ENCODE data around the gene TMEM174. TPM values are rescaled to one million over a fixed set of nuclear protein-coding genes. Genes with fewer than 3 reads are reported as not detected.

Gene TMEM174, protein sequence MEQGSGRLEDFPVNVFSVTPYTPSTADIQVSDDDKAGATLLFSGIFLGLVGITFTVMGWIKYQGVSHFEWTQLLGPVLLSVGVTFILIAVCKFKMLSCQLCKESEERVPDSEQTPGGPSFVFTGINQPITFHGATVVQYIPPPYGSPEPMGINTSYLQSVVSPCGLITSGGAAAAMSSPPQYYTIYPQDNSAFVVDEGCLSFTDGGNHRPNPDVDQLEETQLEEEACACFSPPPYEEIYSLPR
- polyA plus RNA-seq, result not detected

DNA sequence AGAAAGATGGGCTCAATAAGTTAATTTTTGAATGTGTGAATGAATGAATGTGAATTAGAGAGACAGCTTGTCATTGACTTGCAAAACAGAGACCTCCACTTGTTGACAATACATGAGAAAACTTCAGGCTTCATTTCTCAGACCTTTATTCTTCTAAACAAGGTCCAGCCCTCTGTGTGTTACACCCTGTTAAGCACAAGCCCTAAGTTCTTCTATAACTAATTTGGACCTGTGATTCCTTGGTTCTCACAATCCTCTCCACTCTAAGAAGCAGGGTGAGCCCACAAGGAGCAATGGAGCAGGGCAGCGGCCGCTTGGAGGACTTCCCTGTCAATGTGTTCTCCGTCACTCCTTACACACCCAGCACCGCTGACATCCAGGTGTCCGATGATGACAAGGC, at the start of gene TMEM174:
Gene TMEM174 (plus strand): TSS at position 243 of the 400 bp plus-strand sequence. CDS start 51 bp downstream, at position 294.
- no peaks in the 10 kb centered on the region for H3K27me3 ChIP-seq (ENCODE audit: control insufficient read depth in 1 of 2, insufficient read depth in 2 of 2, low read length in 2 of 2)
- 97% methylated on average over 5 of the region's 5 CpGs for WGBS, 2 donors
- H3K4me3 ChIP-seq (ENCODE audit: low read depth in 1 of 2, low read length in 2 of 2), result no peak within 1 kb of the TSS
- no peaks in the 10 kb centered on the region for H3K4me1 ChIP-seq (ENCODE audit: control insufficient read depth in 2 of 2, insufficient read depth in 2 of 2, low read length in 1 of 2)
- H3K36me3 ChIP-seq (ENCODE audit: control insufficient read depth in 2 of 2, insufficient read depth in 2 of 2, low read length in 1 of 2), result no peaks in the 10 kb centered on the region
- H3K9me3 ChIP-seq (ENCODE audit: control insufficient read depth in 2 of 2, insufficient read depth in 1 of 2, low read depth in 1 of 2, low read length in 1 of 2), result no peaks in the 10 kb centered on the region
- no peak within 1 kb of the TSS for H3K27ac ChIP-seq (ENCODE audit: low read depth in 2 of 2, low read length in 1 of 2)

DNA sequence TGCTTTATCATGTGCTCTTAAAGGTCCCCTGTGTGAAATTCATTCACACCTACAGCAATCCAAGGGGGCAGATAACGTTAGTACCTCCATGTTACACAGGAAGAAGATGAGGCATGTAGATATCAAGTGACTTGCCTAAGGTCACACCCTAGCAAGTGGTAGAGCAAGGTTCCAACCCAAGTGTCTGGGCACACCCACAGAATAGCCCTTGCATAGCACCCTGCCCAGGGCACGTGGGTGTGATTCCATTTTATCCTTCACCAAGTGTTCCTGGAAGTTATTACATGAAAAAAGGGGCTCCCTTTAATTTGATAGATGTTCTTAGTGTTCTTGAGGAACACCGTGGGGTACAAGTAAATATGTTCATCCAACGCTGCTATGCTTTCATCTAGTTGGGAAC, 47.7 kb upstream of the TMEM174 start:
- 72 to 75% methylated on average over 4 of the region's 4 CpGs for WGBS, 2 donors
- Histone ChIP-seq H3K27me3 (ENCODE audit: control insufficient read depth in 1 of 2, insufficient read depth in 2 of 2, low read length in 2 of 2) (no peaks in the 10 kb centered on the region), H3K4me1 (ENCODE audit: control insufficient read depth in 2 of 2, insufficient read depth in 2 of 2, low read length in 1 of 2) (peaks cover 0 to 1% of the 10 kb centered on the region in 2 donors), H3K36me3 (ENCODE audit: control insufficient read depth in 2 of 2, insufficient read depth in 2 of 2, low read length in 1 of 2) (peaks cover 0 to 2% of the 10 kb centered on the region in 2 donors), H3K4me3 (ENCODE audit: low read depth in 1 of 2, low read length in 2 of 2) (no peak overlapping the region), H3K9me3 (ENCODE audit: control insufficient read depth in 2 of 2, insufficient read depth in 1 of 2, low read depth in 1 of 2, low read length in 1 of 2) (no peaks in the 10 kb centered on the region), H3K27ac (ENCODE audit: low read depth in 2 of 2, low read length in 1 of 2) (no peak overlapping the region)

DNA sequence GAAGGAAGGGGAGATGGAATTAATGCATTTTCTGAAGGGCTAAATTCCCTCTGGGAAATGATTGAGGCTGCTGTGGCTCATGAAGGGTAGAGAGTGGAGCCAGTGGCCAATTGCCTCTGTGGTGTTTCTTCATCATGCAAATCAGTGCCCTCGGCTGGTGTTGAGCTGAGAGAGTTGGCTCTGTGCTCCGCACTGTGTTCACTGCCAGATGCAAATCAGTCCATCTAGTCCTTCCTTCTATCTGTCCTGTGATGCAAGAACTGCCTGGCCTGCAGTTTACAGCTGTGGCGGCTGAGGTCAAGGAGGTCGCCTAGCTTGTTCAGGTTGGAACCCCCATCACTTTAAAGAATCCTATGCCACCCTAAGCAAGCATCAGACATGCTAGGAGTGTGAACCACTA, 46.6 kb upstream of the TMEM174 start:
- WGBS, 2 donors, result 80 to 82% methylated on average over 4 of the region's 4 CpGs
- H3K27ac ChIP-seq (ENCODE audit: low read depth in 2 of 2, low read length in 1 of 2), result no peak overlapping the region
- H3K4me1 ChIP-seq (ENCODE audit: control insufficient read depth in 2 of 2, insufficient read depth in 2 of 2, low read length in 1 of 2), result no peaks in the 10 kb centered on the region
- peaks cover 0 to 2% of the 10 kb centered on the region in 2 donors for H3K36me3 ChIP-seq (ENCODE audit: control insufficient read depth in 2 of 2, insufficient read depth in 2 of 2, low read length in 1 of 2)
- no peaks in the 10 kb centered on the region for H3K9me3 ChIP-seq (ENCODE audit: control insufficient read depth in 2 of 2, insufficient read depth in 1 of 2, low read depth in 1 of 2, low read length in 1 of 2)
- H3K4me3 ChIP-seq (ENCODE audit: low read depth in 1 of 2, low read length in 2 of 2), result no peak overlapping the region
- no peaks in the 10 kb centered on the region for H3K27me3 ChIP-seq (ENCODE audit: control insufficient read depth in 1 of 2, insufficient read depth in 2 of 2, low read length in 2 of 2)

DNA sequence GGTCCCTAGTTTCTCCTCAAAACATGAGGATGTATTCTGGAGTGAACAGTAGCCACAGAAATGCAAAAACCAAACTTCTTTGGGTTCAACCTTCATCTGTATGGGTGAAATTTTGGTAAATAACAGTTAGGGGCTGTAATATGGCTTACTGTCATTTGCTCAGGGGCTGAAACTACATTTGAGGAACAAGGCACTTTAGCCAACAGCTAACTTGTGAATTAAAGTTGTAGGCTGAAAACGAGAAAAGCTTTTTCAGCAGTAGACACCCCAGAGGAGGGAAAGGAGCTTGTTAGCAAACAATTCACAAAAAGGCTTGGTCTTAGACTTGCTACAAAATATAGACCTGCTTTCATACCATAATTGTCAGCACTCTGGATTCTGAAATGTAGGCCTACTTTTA, 46.0 kb upstream of the TMEM174 start:
- peaks cover 0 to 2% of the 10 kb centered on the region in 2 donors for H3K36me3 ChIP-seq (ENCODE audit: control insufficient read depth in 2 of 2, insufficient read depth in 2 of 2, low read length in 1 of 2)
- H3K27ac ChIP-seq (ENCODE audit: low read depth in 2 of 2, low read length in 1 of 2), result no peak overlapping the region
- no peaks in the 10 kb centered on the region for H3K9me3 ChIP-seq (ENCODE audit: control insufficient read depth in 2 of 2, insufficient read depth in 1 of 2, low read depth in 1 of 2, low read length in 1 of 2)
- no peak overlapping the region for H3K4me3 ChIP-seq (ENCODE audit: low read depth in 1 of 2, low read length in 2 of 2)
- 76 to 82% methylated on average over 1 of the region's 1 CpG for WGBS, 2 donors
- H3K27me3 ChIP-seq (ENCODE audit: control insufficient read depth in 1 of 2, insufficient read depth in 2 of 2, low read length in 2 of 2), result no peaks in the 10 kb centered on the region
- H3K4me1 ChIP-seq (ENCODE audit: control insufficient read depth in 2 of 2, insufficient read depth in 2 of 2, low read length in 1 of 2), result no peaks in the 10 kb centered on the region

DNA sequence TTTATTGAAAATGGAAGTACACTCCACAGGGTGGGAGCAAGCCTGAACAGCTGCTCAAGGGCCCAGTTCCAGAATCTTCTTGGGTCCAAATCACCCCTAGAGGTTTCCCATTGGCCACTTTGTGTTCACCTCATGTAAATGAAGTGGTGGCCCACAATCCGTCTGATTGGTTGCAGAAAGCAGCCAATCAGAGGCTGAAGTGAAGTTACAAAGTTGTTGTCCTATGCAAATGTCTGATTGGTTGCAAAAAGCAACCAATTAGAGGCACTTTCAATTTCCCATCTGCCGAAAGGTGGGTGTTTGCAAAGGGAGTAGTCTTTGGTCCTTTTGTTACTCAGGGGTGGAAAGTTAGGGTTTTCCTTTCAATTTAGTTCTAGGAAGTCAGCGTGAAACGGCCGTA, 43.9 kb upstream of the TMEM174 start:
- H3K27ac ChIP-seq (ENCODE audit: low read depth in 2 of 2, low read length in 1 of 2), result no peak overlapping the region
- no peaks in the 10 kb centered on the region for H3K27me3 ChIP-seq (ENCODE audit: control insufficient read depth in 1 of 2, insufficient read depth in 2 of 2, low read length in 2 of 2)
- 75% methylated on average over 5 of the region's 5 CpGs for WGBS, 2 donors
- H3K9me3 ChIP-seq (ENCODE audit: control insufficient read depth in 2 of 2, insufficient read depth in 1 of 2, low read depth in 1 of 2, low read length in 1 of 2), result no peaks in the 10 kb centered on the region
- no peak overlapping the region for H3K4me3 ChIP-seq (ENCODE audit: low read depth in 1 of 2, low read length in 2 of 2)
- H3K36me3 ChIP-seq (ENCODE audit: control insufficient read depth in 2 of 2, insufficient read depth in 2 of 2, low read length in 1 of 2), result peaks cover 0 to 2% of the 10 kb centered on the region in 2 donors
- H3K4me1 ChIP-seq (ENCODE audit: control insufficient read depth in 2 of 2, insufficient read depth in 2 of 2, low read length in 1 of 2), result no peaks in the 10 kb centered on the region

DNA sequence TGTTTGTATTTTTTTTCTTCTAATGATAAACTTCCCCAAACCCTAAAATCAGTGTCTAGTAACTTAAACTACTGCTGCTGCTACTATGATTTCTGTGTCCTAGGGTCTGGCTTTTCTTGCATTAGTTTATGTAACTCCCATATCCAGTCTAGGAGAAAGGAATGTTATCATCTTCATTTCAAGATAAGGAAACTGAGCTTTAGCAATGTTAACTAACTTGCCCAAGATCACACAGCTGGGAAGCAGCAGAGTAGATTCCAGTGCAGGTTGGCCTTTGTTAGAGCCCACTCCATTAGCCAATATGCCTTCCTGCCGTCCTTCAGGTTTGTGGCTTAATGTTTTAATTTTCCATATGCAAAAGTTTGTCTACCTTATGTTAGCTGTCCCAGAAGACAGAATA, 42.2 kb upstream of the TMEM174 start:
- WGBS, 2 donors, result 77 to 81% methylated on average over 1 of the region's 1 CpG
- peaks cover 0 to 2% of the 10 kb centered on the region in 2 donors for H3K36me3 ChIP-seq (ENCODE audit: control insufficient read depth in 2 of 2, insufficient read depth in 2 of 2, low read length in 1 of 2)
- H3K9me3 ChIP-seq (ENCODE audit: control insufficient read depth in 2 of 2, insufficient read depth in 1 of 2, low read depth in 1 of 2, low read length in 1 of 2), result no peaks in the 10 kb centered on the region
- no peaks in the 10 kb centered on the region for H3K4me1 ChIP-seq (ENCODE audit: control insufficient read depth in 2 of 2, insufficient read depth in 2 of 2, low read length in 1 of 2)
- H3K4me3 ChIP-seq (ENCODE audit: low read depth in 1 of 2, low read length in 2 of 2), result no peak overlapping the region
- H3K27ac ChIP-seq (ENCODE audit: low read depth in 2 of 2, low read length in 1 of 2), result no peak overlapping the region
- no peaks in the 10 kb centered on the region for H3K27me3 ChIP-seq (ENCODE audit: control insufficient read depth in 1 of 2, insufficient read depth in 2 of 2, low read length in 2 of 2)

DNA sequence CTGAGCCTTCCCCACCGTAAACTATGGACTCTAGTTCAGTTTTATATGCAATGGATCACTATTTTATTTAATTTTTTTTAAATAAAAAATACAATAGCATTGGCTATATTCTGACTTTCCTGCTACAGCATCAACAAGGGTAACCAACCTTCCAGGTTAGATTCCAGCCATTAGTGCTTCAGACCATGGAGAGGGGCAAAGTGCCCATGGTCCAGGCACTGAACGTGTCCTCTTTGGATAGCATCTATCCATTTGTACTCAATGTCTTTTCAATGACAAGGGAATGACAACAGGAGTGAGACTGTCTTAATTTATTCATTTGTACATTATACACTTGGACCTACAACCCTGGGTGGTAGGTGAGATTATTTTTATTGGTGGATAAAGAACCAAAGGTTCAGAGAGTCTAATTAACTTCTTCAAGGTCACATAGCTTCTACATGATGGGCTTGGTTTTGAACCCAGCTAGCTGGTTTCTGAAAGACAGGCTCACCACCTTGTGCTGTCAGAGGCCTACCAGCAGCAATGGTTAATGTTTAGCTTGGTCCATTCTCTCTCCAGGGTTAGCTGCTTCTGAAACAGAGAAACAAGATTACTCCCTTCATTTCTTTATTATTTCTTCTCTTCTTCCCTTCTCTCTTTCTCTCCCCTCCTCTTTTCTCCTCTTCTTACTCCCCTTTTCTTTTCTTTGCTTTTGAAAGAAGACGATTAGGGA, 41.1 kb upstream of the TMEM174 start:
- Histone ChIP-seq H3K36me3 (ENCODE audit: control insufficient read depth in 2 of 2, insufficient read depth in 2 of 2, low read length in 1 of 2) (peaks cover 0 to 2% of the 10 kb centered on the region in 2 donors), H3K27me3 (ENCODE audit: control insufficient read depth in 1 of 2, insufficient read depth in 2 of 2, low read length in 2 of 2) (no peaks in the 10 kb centered on the region), H3K9me3 (ENCODE audit: control insufficient read depth in 2 of 2, insufficient read depth in 1 of 2, low read depth in 1 of 2, low read length in 1 of 2) (no peaks in the 10 kb centered on the region), H3K4me3 (ENCODE audit: low read depth in 1 of 2, low read length in 2 of 2) (no peak overlapping the region), H3K27ac (ENCODE audit: low read depth in 2 of 2, low read length in 1 of 2) (no peak overlapping the region), H3K4me1 (ENCODE audit: control insufficient read depth in 2 of 2, insufficient read depth in 2 of 2, low read length in 1 of 2) (no peaks in the 10 kb centered on the region)
- 79 to 82% methylated on average over 3 of the region's 3 CpGs for WGBS, 2 donors

DNA sequence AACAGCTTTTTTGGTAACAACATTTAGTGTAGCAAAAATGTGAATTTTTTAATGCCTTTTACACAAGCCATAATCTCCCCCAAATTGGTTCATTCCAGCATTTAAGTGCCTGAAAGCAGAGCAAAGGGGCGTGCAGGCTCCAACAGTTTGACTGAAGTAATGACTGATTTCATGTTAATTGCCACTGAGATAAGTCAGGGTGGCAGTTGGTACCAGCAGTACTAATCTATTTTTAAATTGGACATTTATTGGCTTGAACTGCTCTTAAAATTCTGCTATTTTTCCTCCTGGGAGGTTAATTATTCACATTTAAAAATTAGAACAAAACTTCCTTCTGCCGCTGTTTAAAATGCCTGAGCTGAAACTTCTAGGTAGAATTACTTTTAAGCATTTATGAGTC, 40.2 kb upstream of the TMEM174 start:
- Histone ChIP-seq H3K4me1 (ENCODE audit: control insufficient read depth in 2 of 2, insufficient read depth in 2 of 2, low read length in 1 of 2) (peaks cover 0 to 4% of the 10 kb centered on the region in 2 donors), H3K27ac (ENCODE audit: low read depth in 2 of 2, low read length in 1 of 2) (no peak overlapping the region), H3K9me3 (ENCODE audit: control insufficient read depth in 2 of 2, insufficient read depth in 1 of 2, low read depth in 1 of 2, low read length in 1 of 2) (no peaks in the 10 kb centered on the region), H3K27me3 (ENCODE audit: control insufficient read depth in 1 of 2, insufficient read depth in 2 of 2, low read length in 2 of 2) (no peaks in the 10 kb centered on the region), H3K36me3 (ENCODE audit: control insufficient read depth in 2 of 2, insufficient read depth in 2 of 2, low read length in 1 of 2) (peaks cover 0 to 2% of the 10 kb centered on the region in 2 donors), H3K4me3 (ENCODE audit: low read depth in 1 of 2, low read length in 2 of 2) (no peak overlapping the region)
- WGBS, 2 donors, result 75 to 92% methylated on average over 2 of the region's 2 CpGs

DNA sequence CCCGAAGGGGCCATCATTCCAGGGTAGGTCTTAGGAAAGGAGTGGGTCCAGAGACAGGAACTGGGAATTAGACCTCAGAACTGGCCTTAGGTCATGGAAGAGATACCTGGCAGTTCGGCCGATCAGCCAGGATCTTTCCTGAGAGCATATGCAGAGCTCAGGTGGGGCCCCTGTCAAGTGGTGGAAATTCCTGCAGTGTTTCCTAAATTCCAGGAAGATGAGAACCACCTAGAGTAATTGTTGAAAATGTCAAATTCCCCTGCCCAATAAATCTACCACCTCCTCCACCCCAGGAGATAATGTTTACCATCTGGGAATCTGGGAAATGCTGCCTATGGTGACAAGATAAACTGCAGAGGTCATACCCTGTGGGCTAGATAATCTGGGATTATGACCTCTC, 38.0 kb upstream of the TMEM174 start:
- Histone ChIP-seq H3K9me3 (ENCODE audit: control insufficient read depth in 2 of 2, insufficient read depth in 1 of 2, low read depth in 1 of 2, low read length in 1 of 2) (no peaks in the 10 kb centered on the region), H3K27ac (ENCODE audit: low read depth in 2 of 2, low read length in 1 of 2) (no peak overlapping the region), H3K27me3 (ENCODE audit: control insufficient read depth in 1 of 2, insufficient read depth in 2 of 2, low read length in 2 of 2) (no peaks in the 10 kb centered on the region), H3K36me3 (ENCODE audit: control insufficient read depth in 2 of 2, insufficient read depth in 2 of 2, low read length in 1 of 2) (no peaks in the 10 kb centered on the region), H3K4me3 (ENCODE audit: low read depth in 1 of 2, low read length in 2 of 2) (no peak overlapping the region), H3K4me1 (ENCODE audit: control insufficient read depth in 2 of 2, insufficient read depth in 2 of 2, low read length in 1 of 2) (peaks cover 0 to 4% of the 10 kb centered on the region in 2 donors)
- whole genome bisulfite sequencing, 2 donors, result 88 to 96% methylated on average over 3 of the region's 3 CpGs
